Measurements from ENCODE around the gene CDK8.
"Not testable (repeated sequence)": the region's sequence is repeated elsewhere in the genome, so short reads cannot be mapped to it uniquely, and the experiment has no call there.

The CDK8 gene

DNA sequence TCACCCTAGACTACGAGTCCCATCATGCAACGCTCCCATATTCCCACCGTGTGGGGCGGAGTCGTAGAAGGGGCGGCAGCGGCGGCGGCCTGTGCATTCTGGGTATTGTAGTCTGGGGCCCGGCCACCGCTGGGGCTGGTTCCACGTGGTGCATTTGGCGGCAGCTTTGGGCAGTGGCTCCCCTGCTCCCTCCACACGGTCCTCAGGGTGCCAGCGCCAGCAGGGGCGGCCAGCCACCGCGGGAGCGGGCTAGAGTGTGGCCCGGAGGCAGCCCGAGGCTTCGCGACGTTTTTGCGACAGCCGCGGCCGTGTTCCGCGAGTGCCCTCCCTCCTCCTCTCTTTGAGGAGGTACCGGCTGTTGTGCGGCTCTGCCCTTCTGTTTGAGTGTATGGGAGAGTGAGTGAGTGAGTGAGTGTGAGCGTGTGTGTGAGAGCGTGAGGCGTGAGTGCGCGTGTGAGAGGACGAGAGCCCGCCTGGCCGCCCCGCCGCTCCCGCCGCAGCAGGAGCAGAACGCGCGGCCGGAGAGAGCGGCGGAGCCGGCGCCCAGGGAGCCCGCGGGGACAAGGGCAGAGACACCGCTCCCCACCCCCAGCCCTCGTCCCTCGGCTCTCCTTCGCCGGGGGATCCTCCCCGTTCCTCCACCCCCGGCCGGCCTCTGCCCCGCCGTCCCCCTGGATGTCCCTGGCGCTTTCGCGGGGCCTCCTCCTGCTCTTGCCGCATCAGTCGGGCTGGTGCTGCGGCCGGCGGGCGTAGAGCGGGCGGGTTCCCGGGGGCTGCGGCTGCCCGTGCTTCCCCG lies at the start of gene CDK8:
CDK8 (plus strand) TSS at position 343 of the 796 bp plus-strand sequence. CDS start 513 bp downstream, outside the sequence.
- DNase-seq (ENCODE audit: low spot score) = peak; percentile 85

DNA sequence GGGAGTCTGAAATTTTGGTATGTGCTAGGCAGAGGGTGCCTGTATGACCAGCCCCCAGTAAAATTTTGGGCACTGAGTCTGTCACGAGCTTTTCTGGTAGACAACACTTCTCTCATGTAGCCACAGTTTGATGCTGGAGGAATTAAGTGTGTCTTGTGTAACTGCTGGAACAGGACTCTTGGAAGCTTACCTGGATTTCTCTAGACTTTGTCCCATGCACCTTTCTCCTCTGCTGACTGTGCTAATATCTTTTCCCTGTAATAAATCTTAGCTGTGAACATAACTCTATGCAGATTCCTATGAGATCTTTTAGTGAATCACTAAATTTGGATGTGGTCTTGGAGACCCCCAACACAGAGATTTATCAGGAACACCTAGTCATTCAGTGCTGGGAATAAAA lies 45.6 kb upstream of the CDK8 start:
- no peak for DNase-seq (ENCODE audit: low spot score)

DNA sequence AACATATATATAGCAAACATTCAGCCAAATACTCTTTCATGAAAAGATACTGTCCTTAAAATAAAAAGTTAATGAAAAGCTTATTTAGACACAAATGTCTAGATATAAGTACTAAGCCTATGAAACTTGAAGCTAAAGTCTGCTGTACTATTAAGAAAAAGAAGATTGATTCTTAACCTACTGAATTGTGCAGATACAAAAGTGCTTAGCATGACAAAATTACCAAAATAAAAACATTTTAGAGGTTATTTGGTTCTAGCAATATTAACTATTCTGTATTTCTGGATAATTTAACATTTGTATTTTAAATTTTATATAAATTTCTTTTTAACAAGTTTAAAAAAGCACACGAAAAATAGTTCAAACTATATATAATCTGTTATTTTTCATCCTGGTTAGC lies 40.6 kb upstream of the CDK8 start:
- DNase-seq (ENCODE audit: low spot score) = no peak

DNA sequence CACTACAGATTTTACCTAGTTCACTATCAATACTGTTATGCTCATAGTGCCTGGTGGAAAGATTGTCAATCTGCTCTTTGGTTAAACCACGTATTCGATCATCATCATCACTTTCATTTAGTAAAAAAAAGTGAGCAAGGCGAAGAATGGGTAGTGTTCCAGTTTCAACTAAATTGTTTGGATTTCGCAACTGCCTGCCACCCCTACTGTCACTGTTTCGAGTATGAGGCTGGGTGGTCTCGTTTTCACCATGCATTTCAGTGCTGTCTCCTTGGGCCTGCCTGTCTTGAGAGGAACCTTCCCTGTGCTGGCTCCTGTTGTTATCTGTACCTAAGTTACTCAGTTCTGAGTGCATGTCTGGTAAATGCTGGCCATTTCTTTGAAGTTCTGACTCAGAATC lies 39.9 kb upstream of the CDK8 start:
- no peak for DNase-seq (ENCODE audit: low spot score)

DNA sequence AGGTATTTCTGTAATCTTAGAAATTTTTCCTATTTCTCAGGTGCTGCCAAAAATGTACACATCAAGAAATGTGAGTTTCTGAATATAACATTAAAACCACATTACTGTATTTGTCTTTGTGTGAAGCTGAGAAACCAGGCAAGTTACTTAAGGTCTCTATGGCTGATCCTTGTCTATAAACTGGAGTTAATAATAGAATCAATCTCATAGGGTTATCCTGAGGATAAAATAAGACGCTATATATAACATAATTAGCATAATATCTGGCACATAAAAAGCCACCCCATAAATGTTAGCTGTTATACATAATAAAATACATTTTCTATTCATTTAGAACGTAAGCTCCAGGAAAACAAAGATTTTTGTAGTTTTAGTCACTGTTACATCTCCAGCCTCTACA lies 37.9 kb upstream of the CDK8 start:
- no peak for DNase-seq (ENCODE audit: low spot score)

DNA sequence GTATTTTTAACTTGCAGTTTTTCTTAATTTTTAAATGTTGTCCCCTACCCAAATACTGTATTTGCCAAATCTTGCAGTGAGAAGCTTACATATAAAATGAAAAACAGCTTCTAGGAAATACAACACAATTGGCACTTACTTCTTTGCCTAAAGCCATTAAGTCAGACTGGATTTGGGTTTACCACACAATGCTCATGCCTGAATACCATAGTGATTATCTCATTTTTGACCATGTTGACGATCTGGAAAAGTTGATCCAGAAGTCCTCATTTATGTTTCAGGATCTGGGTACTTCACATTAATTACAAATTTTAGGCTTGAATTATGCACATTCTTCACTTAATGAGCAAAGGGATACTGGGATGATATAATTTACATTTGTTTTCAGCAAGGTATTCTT lies 34.2 kb upstream of the CDK8 start:
- no peak for DNase-seq (ENCODE audit: low spot score)

DNA sequence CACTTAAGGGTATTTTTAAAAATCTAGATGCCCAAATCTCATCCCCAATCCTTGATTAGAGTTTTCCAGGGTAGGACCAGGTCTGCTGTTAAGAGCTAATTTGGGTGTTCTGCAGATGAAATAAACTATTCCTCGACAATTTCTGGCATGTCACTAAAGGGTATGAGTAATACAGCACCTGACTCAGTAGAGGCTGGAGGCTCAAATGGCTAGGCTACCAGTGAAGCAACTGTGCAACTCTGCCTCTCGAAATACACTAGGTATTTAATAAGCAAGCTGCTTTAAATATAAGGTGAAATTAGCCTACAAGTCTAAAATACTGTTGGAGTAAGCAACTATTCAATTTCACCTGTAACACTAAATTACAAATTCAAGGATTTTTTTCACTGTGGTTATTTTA lies 33.4 kb upstream of the CDK8 start:
- DNase-seq (ENCODE audit: low spot score) = no peak

DNA sequence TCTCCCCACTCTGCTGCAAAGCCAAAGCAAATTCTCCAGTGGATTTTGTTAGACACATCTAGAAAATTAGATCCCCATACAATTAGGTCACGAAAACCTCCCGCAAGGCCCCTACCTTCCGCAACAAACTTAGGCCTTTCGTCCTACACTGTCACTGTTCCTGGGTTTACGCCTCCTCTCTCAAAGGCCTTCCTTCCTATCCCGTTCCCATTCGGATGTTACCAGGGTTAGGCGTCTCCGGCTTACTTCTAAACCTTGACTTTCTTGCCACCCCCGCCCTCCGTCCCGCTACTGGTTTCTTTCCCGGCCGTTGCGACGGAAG lies 32.6 kb upstream of the CDK8 start:
- DNase-seq (ENCODE audit: low spot score) = no peak

DNA sequence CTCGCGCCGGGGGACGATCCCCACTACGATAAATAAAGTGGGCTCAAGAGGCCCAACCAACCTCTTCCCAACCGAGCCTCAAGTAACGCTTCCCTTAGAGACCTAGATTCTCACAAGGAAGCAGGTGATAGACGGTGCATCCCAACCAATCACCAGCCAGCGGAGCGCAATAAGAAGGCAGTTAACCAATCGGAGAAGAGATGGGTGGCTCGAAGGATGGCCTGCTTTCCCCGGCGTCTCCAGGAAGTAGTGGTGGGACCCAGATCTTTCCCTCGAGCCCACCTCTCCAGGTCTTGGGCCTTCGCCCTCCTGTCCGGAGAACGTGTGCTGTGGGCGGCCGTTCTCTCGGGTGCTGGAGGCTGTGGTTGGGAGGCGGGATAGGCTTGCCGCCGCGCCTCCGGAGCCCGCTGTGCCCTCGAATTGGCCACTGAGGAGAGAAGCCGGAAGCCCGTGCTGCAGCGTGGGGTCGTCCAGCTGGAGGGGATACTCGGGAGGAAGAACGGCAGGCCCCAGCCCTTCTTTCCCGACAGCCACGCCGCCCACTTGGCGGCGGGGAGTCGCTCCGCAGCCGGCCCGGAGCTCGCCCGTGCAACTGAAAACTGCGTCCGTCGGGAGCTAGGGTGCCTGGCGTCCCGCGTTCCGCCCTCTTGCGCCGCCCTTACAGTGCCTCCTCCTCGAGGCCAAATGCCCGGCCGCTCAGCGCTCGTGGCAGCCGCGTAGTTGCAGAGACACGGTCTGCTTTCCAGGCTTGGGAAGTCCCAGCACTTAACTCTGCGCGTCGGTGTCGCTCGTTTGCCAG lies 32.0 kb upstream of the CDK8 start, which contains the start of gene RNF6:
RNF6 (minus strand) TSS at position 594 of the 799 bp plus-strand sequence. CDS start 2,665 bp downstream, outside the sequence.
- peak; percentile 98 for DNase-seq (ENCODE audit: low spot score)

DNA sequence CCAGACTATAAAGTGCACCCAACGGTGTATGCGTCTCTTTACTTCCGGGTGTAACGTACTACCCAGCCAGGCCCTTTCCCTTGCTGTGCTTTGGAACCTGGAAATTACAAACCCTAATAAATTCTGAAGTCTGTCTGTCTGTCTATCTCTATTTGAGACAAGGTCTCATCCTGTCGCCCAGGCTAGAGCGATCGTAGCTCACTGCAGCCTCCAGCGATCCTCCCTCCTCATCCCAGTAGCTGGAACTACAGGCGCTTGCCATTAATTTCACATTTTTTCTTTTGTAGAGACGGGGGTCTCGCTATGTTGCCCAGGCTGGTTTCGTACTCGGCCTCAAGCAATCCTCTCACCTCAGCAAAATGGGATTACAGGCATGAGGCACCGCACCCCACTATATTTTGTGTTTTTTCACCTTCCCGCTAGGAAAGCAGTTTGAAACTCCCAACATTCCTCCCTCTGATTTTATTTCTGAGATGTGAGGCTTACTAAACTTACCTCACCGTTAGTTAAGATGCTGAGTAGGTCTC lies 31.3 kb upstream of the CDK8 start:
- DNase-seq (ENCODE audit: low spot score) = no peak

DNA sequence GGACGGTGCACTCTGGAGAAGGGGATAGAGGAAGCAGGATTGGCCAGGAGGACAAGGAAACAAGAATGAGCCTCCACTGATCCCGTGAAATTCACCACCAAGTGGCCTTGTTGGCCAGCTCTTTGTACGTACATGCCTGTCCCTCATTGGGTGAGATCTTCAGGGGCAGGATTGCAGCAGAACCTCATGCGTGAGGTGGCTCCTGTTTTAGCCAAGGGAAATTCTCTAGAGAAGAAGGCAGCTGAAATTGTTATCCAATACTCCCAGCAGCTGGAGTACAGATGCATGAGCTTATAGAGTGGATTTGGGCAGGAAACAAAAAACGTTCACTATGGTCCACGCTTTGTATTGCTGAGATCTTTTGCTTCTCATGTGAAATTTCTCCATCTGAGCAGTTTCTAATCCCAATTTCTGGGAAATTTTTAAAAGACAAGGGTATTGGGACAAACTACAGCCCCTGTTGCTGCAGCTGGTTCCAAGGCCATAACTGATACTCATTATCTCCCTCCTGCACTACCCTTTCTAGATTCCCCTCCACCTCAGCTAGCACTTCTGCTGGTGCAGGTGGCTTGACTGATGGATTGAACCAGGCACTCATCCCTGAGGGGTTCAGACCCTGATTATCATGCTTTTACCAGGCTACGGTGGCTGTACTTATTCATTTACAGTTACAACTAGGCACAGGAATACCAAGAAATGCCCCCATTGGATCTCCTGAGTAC lies 27.9 kb upstream of the CDK8 start:
- DNase-seq (ENCODE audit: low spot score) = no peak

DNA sequence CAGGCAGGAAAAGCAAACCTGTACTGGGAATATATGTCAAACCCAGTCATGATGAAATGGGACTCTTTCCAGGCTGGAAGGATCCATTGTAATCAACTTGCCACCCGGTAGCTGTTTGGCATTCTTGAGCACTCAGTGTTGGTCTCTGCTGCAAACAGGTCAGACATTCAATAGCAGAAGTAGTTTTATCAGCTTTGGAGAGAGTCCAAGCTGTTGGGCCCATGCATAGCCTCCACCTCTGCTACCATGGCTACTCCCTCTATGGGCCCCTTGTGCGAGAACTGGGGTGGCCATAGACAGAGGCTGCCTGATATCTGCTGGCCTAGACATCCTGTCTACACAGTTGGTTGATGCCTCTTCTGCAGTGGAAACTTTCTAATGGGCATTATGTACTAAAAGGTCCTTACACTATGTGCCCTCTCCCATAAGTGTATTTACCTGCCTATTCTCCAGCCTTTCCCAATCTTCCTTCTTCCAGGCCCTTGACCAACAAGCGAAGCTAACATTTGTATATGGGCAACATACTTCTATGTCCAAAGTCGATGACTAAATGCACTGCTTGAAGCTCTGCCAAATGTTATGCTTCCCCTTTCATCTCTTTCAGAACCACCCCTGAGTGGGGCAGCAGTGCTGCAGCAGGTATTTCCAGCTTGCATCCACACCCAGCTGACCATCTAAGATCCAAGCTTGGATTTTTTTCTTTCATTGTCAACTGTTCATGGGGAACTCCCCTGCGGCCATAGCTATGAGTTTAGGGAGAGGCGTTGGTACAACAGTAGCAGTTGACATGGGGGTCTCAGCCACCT lies 26.6 kb upstream of the CDK8 start:
- DNase-seq (ENCODE audit: low spot score) = no peak

DNA sequence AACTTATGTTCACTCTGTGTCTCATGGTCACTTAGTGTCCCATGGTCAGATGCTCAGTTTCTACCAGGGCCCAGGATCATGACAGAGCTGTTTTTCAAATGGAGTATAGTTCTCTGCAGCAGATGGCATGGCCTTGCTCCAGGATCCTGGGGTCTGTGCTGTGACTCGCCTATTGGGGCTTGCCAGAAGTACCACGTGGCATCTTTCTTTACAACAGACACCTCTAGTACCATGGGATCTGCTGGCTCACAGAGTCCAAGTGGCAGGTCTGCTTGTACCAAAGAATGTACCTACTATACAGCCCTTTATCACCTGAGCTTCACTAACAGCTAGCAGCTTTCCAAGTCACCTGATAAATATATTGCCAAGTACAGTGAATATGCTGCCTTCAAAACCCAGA lies 25.8 kb upstream of the CDK8 start:
- no peak for DNase-seq (ENCODE audit: low spot score)

DNA sequence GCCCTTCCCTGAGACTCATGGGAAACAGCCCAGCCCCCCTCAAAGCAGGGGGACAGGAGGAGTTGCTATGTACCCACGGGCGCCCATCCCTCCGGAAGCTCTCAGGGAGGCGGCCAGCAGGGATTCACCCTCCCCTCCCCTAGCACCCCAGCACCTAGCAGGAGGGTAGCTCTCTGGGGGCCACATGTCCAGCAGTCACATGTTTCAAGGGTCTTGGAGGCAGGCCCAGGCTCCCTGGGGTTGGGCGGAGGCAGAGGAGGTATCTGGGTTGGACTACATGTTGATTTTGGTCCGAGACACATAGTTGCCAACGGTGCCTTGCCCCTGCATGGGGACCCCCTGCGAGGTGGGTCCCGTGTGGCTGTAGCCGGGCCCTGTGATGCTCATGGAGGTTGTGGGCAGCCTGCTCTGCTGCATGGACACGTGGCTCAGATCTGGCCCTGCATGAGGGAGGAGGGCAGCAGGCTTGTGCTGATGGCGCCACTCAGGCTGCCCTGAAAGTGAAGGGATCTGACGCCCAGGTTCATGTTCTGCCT lies 24.8 kb upstream of the CDK8 start:
- DNase-seq (ENCODE audit: low spot score) = no peak

DNA sequence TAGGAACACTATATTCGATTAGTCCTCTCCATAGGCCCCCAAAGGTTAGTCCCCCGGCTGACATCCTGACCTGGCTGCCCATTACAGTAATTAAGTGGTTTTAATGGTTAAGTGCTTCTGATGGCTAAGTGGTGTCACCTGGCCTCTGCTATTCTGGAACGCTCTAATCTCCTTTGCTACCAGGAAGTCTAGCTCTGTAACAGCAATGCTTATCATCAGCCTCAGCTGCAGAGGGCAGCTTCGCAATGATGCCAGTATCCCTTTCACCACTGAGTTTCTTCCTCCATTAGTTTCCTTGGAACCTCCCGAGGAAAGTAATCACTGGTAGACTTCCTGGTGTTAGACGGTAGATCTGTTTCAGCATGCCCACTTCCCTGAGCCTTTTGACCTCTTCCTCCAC lies 23.2 kb upstream of the CDK8 start:
- DNase-seq (ENCODE audit: low spot score) = no peak

DNA sequence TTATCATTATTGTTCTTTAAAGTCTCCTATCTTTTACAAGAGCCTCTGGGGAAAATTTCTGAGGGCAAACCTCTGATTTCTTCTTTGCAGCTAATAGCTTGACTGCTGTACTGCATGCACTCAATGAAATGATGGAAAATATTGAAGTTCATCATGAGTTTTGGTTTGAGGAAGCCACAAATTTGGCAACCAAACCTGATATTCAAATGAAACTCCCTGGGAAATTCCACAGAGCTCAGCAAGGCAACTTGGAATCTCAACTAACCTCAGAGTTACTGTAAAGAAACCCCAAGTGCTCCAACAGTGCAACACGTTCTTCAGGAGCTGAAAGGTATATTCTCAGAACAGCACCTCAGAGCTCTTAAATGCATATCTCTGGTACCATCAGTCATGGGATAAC lies 17.6 kb upstream of the CDK8 start:
- no peak for DNase-seq (ENCODE audit: low spot score)

DNA sequence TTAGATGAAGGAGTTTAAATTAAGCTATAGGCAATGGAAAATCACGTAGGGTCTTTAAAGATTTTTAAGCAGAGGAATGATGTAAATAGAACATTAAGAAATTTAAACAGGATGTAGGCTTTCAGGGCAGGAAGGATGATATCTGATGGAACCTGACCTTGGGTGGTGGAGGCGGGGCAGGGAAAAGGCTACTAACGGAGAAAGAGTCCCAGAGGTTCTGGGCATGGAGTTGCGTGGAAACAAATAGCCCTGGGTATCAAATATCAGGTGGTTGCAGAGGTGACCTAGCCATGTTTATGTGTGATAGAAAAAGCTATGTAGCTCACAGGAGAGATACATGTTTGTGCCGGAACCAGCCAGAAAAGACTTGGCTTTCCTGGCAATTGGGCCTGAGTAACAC lies 7.8 kb upstream of the CDK8 start:
- DNase-seq (ENCODE audit: low spot score) = no peak

DNA sequence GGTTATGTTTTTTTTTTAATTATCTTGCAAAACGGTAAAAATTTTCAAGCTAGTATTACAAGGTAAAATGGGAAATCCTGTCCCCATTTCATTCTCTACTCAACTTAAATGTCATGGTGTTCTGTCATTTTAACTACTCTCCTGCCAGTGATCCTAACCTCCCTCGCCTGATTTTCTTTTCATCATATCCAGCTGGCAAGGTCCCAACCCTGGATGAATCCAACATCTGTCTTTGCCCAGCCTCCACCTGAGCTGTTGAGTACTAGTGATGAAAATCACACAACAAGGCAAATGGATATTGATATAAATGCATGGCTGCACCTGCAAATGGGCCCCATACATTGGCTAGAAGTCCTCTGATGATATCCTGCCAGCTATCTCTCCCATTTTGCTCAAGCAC lies 6.9 kb upstream of the CDK8 start:
- no peak for DNase-seq (ENCODE audit: low spot score)

DNA sequence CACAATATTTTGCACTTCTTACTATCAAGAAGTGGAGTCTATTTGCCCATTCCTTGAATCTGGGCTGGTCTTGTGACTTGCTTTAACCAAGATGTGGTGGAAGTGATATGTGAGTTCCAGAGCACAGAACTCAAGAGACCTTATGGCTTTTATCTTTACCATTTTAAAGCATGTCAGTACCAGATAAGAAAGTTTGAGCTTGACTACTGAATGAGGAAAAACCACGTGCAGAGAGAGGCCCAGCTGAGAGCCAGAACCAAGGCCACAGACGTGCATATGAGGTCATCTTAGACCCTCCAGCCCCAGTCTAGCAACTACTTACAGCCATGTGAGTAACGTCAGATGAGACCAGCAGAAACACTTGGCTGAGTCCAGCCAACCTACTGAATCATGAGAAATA lies 6.3 kb upstream of the CDK8 start:
- DNase-seq (ENCODE audit: low spot score) = no peak

DNA sequence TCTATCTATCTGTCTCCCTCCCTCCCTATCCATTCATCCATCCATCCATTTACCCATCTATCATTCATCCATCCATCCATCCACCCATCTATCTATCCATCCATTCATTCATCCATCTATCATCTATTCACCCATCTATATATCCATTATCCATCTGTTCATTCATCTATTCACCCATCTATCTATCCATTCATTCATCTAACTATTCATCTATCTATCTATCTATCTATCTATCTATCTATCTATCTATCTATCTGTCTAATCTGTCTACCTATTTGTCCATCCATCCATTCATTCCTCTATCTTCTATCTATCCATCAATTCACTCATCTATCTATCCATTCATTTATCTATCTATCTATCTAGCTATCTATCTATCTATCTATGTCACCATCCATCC lies 4.4 kb upstream of the CDK8 start:
- DNase-seq (ENCODE audit: low spot score) = no peak

DNA sequence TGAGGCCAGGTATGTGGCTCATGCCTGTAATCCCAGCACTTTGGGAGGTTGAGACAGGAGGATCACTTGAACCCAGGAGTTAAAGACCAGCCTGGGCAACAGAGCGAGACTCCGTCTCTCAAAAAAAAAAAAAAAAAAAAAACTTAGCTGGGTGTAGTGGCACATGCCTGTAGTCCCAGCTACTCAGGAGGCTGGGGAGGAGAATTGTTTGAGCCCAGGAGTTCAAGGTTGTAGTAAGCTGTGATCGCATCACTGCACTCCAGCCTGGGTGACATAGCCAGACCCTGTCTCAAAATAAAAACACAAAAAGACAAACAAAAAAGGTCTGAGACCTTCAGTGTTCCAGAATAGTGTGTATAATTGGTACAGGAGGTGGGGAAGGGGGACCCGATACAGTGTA lies 1.9 kb upstream of the CDK8 start:
- not testable (repeated sequence) for DNase-seq (ENCODE audit: low spot score)
